ENCODE measurements around the gene LRSAM1.

Gene LRSAM1

GRCh38 chr9:127500862-127501261 is 49.6 kb downstream of the LRSAM1 start:
- no peak for DNase-seq

GRCh38 chr9:127501821-127502343 is 50.6 kb downstream of the LRSAM1 start:
- no peak for DNase-seq

- no peak for DNase-seq
Observed at GRCh38 chr9:127502706-127503378, 51.5 kb downstream of the LRSAM1 start.

GRCh38 chr9:127503379-127503921 is 52.1 kb downstream of the LRSAM1 start:
- no peak for DNase-seq

- peak; percentile 82 for DNase-seq
Observed at GRCh38 chr9:127503947-127504886, 52.9 kb downstream of the LRSAM1 start.

GRCh38 chr9:127504887-127505251 is 53.6 kb downstream of the LRSAM1 start:
- no peak for DNase-seq

GRCh38 chr9:127505396-127506116 is 54.2 kb downstream of the LRSAM1 start:
- DNase-seq: peak; percentile 57

GRCh38 chr9:127506117-127506813 is 55.0 kb downstream of the LRSAM1 start:
- DNase-seq: no peak

- DNase-seq: peak; percentile 78
Observed at GRCh38 chr9:127506814-127507750, 55.8 kb downstream of the LRSAM1 start.

- DNase-seq: no peak
Observed at GRCh38 chr9:127507751-127508648, 56.7 kb downstream of the LRSAM1 start.

- no peak for DNase-seq
Observed at GRCh38 chr9:127508901-127509260, 57.6 kb downstream of the LRSAM1 start.

- DNase-seq: no peak
Observed at GRCh38 chr9:127509261-127509954, 58.1 kb downstream of the LRSAM1 start.

- DNase-seq: no peak
Observed at GRCh38 chr9:127509955-127510299, 58.6 kb downstream of the LRSAM1 start.

GRCh38 chr9:127514468-127514867 is 63.2 kb downstream of the LRSAM1 start:
- DNase-seq: no peak

GRCh38 chr9:127516835-127517607 is 65.7 kb downstream of the LRSAM1 start:
- DNase-seq: no peak

GRCh38 chr9:127517620-127518019 is 66.3 kb downstream of the LRSAM1 start:
- DNase-seq: no peak

- no peak for DNase-seq
Observed at GRCh38 chr9:127518091-127518856, 67.0 kb downstream of the LRSAM1 start.
